ENCODE data around the gene TUBB.

The TUBB gene

GRCh38 chr6:30687659-30688431 lies 32.3 kb upstream of the TUBB start:
- DNase-seq (ENCODE audit: low read depth, low spot score): no peak

- DNase-seq (ENCODE audit: low read depth, low spot score): no peak
Observed at GRCh38 chr6:30688569-30688968, 31.6 kb upstream of the TUBB start.

- no peak for DNase-seq (ENCODE audit: low read depth, low spot score)
Observed at GRCh38 chr6:30689022-30689865, 30.9 kb upstream of the TUBB start.

- no peak for DNase-seq (ENCODE audit: low read depth, low spot score)
Observed at GRCh38 chr6:30689985-30690384, 30.2 kb upstream of the TUBB start.

- DNase-seq (ENCODE audit: low read depth, low spot score): no peak
Observed at GRCh38 chr6:30690403-30691207, 29.5 kb upstream of the TUBB start, which contains the start of gene NRM. NRM (minus strand) TSS chr6:30690984; CDS start chr6:30690974, 10 bp downstream.

GRCh38 chr6:30691208-30691847 lies 28.8 kb upstream of the TUBB start:
- no peak for DNase-seq (ENCODE audit: low read depth, low spot score)

- no peak for DNase-seq (ENCODE audit: low read depth, low spot score)
Observed at GRCh38 chr6:30696432-30696831, 23.7 kb upstream of the TUBB start.

- no peak for DNase-seq (ENCODE audit: low read depth, low spot score)
Observed at GRCh38 chr6:30700340-30700739, 19.8 kb upstream of the TUBB start.

- no peak for DNase-seq (ENCODE audit: low read depth, low spot score)
Observed at GRCh38 chr6:30703011-30703410, 17.1 kb upstream of the TUBB start.

- no peak for DNase-seq (ENCODE audit: low read depth, low spot score)
Observed at GRCh38 chr6:30703821-30704220, 16.3 kb upstream of the TUBB start.

- DNase-seq (ENCODE audit: low read depth, low spot score): no peak
Observed at GRCh38 chr6:30705620-30706019, 14.5 kb upstream of the TUBB start.

GRCh38 chr6:30707281-30707850 lies 12.8 kb upstream of the TUBB start:
- no peak for DNase-seq (ENCODE audit: low read depth, low spot score)

- DNase-seq (ENCODE audit: low read depth, low spot score): no peak
Observed at GRCh38 chr6:30709101-30709868, 10.9 kb upstream of the TUBB start.

GRCh38 chr6:30711758-30712380 lies 8.3 kb upstream of the TUBB start:
- DNase-seq (ENCODE audit: low read depth, low spot score): no peak

- no peak for DNase-seq (ENCODE audit: low read depth, low spot score)
Observed at GRCh38 chr6:30712441-30712945, 7.7 kb upstream of the TUBB start.

- no peak for DNase-seq (ENCODE audit: low read depth, low spot score)
Observed at GRCh38 chr6:30714263-30714662, 5.9 kb upstream of the TUBB start.

- DNase-seq (ENCODE audit: low read depth, low spot score): no peak
Observed at GRCh38 chr6:30716879-30717128, 3.3 kb upstream of the TUBB start.

GRCh38 chr6:30717129-30717844 lies 2.9 kb upstream of the TUBB start, which contains the start of gene MDC1:
MDC1 (minus strand) TSS chr6:30717281; CDS start chr6:30715175, 2,106 bp downstream.
- DNase-seq (ENCODE audit: low read depth, low spot score): peak; percentile 96

All from activated naive CD8-positive, alpha-beta T cell treated with anti-CD3 and anti-CD28 coated beads, Interleukin-2, amount 50 U/mL, for 16 hours (primary cell).